Gastroesophageal sphincter (tissue), 3 donors: ENCODE results near the gene ARHGEF16.

ENCODE experiments used
- CTCF ChIP-seq, 4 experiments: fragments of 200-600 bp in 2 of 4; fragments of 450-650 bp in 2 of 4; sonication (generic) in 1 of 4; IDR thresholded peaks; one replicate each; pipeline ENCODE4 v1.5.1; 2017 to 2019; ENCODE audit warnings: antibody characterized with exemption in 4 of 4, mild to moderate bottlenecking in 2 of 4, moderate library complexity in 2 of 4
- POLR2AphosphoS5 ChIP-seq: sonication (generic); formaldehyde crosslinking; IDR thresholded peaks from one replicate; pipeline ENCODE4 v1.6.1; 2017; ENCODE audit warnings: antibody characterized with exemption

- TF ChIP-seq CTCF (IDR thresholded peaks at IDR 0.05) (no peak), POLR2AphosphoS5 (no peak)
These were observed 11.5 kb downstream of the ARHGEF16 start for GRCh38 chr1:3465935-3466321.
